GM18867 (cell line): Measurements from ENCODE around the gene NAV2.

Experiments used
- ATAC-seq: cut with Tn5 transposase; IDR thresholded peaks from one replicate; pipeline ENCODE4 v1.9.1; 2021; ENCODE audit warnings: mild to moderate bottlenecking, moderate library complexity; ENCODE audit not compliant: unreplicated experiment

Gene NAV2

DNA sequence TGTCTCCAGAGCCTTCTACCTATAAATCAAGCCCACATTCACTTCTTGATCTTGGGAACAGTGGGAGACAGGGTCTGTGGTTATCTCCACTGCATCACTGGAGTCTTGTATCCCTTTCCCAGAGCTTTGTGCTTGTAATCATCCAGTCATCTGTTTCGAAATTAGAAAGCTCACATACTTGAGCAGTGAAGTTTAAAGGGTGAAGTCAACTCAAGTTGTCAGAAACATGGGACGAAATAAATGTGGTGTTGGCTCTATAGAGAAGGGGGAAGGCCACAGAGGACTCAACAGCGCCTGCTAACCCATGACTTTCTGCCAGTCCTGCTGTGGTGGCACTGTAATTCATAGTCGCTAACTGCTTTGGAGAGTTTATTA, 250.2 kb downstream of the NAV2 start:
- ATAC-seq = no peak

DNA sequence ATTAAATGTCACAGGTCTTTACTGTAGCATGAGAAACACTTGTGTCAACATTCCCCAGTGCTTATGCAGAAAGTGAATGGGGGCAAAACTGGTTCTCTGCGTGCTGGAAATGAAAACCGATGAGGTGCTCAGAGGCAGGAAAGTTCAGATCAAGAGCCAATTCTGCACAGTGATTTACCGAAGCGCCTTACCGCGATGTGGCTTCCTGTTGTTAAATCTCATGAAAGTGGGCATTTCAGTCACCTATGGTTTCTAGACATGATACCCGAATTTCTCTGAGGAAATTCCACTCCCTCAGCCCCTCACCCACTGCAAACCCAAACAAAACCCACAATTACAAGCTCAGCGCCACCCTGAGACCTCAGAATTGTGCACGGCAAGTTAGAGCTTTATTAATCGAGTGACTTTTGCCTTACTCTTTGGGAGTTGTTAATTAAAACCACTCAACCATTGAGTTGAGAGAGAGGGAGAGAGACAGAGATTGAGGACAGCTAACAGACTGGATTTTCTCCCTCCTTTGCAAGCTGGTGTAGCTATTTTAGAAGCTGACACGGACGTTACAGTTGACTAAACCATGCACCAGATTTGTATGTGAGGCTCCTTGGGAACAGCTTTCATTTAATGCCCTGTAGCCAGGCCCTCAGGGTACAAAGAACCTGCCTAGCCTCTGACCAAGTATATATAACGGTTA, 251.2 kb downstream of the NAV2 start:
- ATAC-seq = no peak

DNA sequence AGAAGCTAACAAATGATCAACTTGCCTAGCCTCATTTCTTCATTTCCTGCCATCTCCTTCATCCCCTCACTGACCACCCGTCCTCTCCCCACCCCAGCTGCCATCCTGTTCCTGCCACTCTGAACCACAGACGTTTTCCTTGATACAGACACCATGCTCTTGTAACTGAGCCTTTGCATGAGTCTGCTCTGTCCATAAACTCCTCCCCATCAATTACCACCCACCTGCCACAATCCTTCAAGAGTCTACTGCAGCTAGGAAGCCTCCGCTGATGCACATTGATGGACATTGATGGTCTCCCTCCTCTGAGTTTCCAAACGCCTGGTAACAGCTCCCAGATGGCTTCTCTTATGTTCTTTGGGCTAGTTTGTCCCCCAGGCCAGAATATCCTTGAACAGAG, 253.8 kb downstream of the NAV2 start:
- ATAC-seq = no peak

DNA sequence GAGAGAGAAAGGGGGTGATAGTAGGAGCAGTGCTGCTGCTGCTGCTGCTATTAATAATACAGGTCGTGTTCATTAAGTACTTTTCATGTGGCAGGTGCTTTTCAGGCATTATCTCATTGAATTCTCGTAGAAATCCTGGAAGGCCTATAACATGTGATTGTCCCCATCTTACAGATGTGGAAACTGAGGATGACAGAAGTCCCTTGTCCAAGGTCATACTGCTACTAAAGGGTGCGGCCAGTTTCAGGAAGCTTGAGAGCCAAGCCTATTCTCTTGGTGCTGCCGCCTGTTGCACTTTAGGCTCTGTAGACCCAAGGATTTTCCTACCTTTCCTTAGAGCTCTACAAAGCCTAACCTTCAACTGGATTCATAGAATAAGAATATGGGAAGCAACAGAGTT, 254.3 kb downstream of the NAV2 start:
- no peak for ATAC-seq

DNA sequence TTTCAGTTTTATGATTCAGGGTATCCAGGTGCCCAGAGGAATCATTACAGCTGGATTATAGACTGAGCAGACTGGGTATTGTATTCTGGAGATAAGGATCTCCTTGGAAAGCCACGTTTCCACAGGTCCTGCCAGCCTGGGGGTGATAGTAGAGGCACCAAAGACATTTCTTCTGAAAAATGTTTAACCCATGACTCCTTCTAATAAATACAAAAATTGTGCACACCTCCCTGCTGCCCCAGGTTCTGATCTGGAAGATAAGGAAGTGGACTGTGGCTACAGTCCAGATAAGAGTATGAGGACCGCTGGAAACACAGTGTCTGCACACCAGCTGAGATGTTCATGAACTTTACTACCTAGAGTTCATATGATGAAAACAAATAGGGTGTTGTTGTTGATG, 255.2 kb downstream of the NAV2 start:
- ATAC-seq = no peak

DNA sequence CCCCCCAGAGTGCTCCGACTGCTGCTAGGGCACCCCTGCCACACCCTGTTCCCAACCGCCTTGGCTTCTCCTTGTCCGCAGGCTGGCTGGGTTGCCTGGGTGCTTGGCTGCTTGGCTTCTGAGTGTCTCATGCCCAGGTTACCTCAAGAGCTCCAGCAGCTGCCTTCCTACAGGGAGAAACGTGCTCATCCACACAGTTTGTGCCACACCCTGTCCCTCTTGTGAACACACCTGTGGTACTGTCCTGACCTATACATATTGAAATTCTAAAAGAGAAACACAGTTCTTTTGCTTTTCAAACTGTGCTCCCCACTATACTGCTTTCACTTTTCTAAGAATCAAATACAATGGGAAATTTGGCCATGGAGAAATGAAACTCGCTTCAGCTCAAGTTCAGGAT, 256.2 kb downstream of the NAV2 start:
- ATAC-seq = no peak

DNA sequence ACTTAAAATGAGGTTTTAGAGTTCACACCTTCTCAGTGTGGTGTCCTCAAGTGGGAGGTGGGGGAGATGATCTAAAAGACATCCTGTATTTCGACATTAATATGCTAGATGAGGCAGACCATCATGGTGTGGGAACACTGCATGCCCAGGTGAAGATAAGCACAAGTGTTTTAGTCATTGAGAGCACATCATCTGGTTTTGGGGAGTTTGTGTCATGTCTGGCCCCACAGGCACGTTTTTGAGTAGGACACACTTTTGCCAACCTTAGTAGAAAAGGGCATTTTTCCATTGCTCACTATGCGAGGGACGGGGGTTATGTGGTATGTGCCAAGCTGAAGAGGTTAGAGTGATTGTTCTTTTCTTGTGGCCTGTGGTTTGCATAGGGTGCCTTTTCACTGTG, 258.3 kb downstream of the NAV2 start:
- ATAC-seq = peak; percentile 38

DNA sequence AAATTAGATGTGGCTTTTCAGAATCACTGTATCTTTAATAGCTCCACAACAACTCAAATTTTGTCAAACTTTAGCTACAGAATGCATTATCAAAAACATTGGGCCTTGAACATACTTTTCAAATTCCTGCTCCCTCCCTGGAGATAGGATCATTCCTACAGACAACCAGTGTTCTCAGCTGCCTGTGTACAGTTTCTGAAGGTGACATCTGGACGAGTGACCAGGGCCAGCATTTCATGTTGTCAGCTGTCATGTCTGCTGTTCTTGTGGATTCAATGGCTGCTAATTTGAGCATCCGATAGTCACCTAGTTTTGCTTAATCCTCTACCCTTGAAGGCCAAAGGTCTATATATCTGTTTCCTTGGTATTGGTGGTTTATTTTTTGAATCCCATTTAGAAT, 259.5 kb downstream of the NAV2 start:
- no peak for ATAC-seq

DNA sequence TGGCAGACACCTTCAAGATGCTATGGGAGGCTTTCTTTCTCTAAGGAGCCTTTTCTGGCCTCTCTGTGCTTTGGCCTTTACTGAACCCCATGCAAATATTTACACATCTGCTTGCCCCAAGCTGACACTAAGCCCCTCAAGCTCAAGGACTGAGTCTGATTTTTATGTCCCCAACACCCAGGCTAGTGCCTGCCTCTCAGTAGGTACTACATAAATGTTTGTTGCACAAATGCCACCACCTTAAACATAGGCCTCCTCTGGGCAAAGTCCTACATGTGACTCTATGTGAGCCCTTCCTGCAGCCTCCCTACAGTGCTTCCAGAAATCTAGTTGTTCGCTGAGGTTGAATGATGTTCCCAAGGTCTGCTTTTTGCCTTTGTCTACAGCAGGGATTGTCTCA, 260.0 kb downstream of the NAV2 start:
- ATAC-seq = no peak

DNA sequence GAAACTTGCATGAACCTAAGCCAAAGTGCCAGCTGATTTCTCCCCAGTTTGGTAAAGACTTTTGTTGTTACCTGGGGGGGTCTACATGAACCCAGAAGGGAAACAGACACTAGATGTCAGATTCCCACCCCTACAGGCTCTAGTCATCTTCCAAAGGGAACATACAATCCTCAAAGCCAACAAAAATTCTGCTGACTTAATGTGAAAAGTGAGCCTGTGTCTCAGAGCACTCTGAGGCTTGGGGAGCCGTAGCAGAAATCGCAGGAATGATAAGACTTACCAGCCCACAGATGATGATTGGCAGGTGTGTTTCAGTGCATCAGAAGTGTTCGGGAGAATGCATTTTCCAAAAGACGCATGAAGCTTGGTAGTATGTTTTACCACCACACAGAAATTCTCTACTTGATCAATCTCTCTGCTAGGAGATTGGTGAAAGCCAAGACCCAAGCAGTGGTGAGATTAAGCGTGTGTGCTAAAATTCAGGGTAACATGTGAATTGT, 260.5 kb downstream of the NAV2 start:
- no peak for ATAC-seq

DNA sequence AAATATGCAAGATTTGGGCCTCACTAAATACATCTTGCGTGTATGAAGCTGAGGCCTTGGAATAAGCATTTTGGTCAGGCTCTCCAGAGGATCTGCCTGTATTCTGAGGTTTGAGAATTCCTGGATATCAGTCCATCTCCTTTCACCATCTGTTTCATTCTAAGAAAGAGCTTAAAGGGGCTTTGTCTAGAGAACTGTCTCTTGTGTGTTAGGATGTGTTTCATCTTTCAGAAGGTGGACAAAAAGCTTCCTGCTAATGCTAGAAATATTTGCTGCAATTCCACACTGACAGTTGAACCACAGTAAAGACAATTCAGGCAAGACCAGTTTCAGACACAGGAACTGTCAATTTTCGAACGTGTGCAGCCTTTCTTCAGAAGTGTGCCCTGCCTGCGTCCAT, 262.2 kb downstream of the NAV2 start:
- ATAC-seq = no peak

DNA sequence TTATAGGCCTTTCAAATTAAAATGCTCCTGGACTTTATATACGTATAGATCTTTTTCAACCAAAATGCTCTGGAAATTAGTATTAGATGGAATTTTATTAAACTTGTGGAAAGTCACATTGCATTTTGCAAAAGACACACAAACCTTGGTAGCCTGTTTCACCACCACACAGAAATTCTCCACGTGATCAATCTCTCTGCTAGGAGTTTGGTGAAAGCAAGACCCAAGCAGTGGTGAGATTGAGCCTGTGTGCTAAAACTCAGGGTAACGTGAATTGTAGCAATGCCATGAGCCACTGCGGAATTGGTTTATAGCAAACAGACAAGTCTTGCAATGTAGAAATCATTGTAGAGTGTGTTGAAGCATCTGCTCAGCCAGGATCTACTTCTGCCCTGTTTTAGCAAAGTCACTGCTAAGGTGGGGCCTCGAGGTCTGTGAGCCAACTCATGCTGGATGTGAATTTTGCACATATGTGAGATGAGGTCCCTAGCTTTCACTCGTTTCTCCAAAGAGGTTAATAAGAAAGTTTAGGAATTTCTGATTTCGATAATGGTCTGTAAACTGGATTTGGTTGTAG, 262.9 kb downstream of the NAV2 start:
- no peak for ATAC-seq

DNA sequence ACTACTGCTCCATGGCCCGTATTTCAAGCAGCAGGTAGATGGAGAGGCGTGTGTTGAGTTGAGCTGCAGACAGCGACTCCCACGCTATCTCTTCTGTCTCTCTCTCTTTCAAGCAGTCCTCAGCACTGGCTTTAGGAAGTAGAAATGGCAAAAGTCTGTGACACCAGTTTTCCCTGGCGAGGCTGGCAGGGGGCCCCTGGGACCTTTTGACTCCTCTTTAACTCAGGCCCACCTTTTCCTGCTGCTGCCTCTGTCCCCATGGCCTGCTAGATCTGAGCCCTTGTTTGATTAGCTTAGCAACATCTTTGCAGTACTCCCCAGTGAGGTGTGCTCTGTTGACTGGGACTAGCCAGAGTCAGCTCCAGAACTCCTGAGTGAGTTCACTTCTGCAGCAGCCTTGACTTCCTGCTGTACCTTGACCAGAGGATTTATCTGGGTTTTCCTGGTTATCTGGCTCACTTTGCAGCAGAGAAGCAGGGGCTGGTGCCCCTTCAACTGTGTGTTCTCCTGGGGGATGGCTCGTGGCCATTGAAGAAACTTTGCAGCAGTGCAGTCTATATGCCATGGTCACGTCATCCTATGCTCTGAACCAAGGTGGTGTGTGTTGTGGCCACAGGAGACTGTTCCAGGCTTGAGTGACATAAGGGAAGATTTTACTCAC, 263.8 kb downstream of the NAV2 start:
- ATAC-seq = no peak

DNA sequence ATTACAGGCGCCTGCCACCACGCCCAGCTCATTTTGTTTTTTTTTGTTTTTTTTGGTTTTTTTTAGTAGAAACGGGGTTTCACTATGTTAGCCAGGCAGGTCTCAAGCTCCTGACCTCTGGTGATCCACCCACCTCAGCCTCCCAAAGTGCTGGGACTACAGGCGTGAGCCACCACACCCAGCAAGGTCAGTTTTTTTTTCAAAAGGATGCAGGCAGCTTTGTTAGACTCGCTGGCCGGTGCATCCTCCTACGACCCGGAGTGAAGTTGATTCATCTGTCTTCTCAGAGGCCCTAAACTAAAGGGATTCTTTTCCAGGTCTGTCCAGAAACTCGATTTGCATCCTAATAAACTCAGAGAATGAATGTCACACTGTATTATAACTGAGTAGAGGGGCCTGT, 265.3 kb downstream of the NAV2 start:
- ATAC-seq = no peak

DNA sequence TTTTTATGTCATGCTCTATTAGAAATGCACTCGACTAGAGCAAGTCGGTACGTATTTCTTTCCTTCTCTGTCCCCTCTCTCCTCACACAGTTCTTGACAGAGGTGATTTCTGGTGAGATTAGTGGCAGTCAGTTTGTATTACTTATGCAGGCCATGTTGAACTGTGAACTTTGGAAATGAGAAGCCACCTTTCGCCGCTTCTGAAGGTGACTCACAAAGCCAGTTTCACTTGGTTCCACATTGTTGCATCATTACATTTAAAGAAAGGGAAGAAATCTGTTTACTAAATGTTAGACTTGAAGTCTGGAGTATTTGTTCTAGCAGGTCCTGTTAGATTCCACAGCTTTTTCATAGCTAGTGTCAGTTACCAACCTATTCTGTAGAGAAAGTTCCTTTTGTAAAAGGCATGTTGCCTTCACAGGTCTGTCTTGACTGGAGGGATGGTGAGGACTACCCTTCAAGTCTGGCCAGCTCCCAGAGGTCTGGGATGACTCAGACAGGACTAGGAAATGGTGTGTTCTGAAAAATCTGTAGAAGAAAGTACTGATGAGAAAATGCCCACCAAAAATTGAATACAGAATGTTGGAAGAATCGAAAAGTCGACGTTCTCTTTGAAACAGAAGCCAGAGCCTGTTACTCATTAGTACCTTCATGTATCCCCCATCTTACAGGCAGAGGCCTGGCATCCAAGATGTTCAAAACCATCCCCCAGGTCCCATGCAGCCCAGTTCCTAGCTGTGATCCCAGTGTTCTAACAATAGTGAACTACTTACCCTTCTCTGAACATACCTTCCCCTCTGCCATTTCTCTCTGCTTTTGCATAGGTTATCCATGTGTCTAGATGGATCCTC, 266.3 kb downstream of the NAV2 start:
- peak; percentile 71 for ATAC-seq

DNA sequence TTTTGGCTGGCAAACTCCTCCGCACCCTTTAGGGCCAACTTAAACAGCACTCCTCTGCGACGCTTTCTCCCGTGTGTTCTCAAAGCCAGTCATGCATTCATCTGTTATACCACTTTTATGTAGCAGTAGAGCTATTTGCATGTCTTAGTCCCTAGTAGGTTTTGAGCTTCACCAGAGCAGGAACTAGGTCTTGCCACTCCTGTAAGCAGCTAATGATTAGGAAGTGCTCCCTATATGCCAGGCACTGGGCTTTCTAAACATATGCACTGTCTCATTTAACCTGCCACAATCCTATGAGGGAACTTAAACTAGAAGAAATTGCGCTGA, 266.8 kb downstream of the NAV2 start:
- ATAC-seq = peak; percentile 92

DNA sequence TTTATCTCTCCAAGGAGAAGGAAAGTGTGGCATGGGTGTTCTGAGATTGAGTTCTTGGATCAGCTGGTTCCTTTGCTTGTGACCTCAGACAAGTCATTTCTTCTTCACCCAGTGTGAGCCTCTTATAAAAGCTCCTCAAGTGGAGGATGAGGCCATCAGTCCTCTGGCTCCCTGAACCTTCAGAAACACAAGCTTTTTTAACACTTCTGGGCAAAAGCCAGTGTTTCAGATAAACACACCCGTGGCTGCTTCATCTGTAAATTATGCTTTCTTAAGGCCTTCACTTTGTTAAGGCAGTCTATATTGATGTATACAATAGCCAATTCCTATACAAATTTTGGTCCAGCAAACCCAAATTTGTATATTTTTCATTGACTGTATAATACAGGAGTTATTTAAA, 267.8 kb downstream of the NAV2 start:
- ATAC-seq = no peak

DNA sequence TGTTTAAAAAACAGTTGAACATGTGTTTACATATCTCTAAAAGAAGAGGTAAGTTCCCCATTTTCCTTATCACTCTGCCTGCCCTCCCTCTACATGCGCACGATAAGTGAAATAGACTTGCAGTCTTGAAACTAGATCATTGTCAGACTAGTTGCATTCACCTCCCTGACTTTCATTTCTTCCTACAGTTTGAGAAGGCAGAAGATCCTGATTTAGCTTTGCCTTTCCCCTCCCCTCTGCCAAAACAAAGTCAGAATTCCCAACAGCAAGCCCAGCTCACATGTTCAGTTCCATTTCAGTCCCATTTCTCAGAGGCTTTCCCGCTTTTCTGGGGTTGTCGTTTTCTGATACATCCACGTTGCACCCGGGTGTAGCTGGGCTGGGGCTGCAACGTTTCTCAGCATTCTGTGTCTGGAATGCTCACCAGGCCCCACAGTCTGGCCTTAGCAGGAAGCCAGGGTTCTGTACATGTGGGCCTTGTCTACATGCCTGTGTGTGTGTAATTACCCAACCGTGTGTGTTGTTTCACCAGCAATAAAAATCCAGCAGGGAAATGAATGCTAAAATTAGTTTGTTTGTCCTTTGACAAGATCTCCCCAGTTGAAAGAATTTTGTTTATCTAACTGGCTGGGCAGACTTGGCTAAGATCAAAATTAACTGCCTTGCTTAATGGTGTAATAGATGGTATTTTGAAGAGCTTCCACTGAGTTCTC, 268.5 kb downstream of the NAV2 start:
- ATAC-seq = no peak

DNA sequence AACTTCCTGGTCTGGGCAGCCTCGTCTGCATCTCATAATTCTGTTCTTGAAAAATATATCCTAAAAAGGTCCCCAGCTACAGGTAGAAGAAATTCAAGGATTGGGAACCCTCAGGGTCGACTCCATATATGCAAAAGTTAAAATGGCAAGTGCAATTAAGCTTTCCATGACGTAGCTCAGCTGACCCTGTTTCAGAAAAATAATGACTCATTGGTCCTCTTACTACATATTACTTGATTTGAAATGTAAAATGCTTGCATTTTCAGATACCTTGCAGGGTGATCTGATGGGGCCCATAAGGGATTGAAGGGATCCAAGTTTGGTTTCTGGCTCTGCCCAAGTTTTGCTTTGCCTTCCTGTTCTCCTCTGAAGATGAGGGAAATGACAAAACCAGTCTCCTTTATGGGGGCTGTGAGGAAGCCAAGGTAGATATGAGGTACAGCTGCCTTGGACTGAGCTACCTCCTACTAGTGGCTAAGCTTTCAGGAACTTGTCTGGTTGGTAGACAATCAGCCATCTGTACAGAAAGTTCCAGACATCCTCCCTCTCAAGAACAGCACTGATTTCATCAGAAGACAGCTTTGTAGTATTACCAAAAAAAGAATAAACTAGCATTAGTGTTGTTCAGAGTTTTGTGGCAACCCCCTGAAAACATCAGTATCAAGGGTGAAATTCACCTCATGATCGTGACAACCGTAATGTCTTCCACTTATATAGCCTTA, 270.3 kb downstream of the NAV2 start:
- no peak for ATAC-seq

DNA sequence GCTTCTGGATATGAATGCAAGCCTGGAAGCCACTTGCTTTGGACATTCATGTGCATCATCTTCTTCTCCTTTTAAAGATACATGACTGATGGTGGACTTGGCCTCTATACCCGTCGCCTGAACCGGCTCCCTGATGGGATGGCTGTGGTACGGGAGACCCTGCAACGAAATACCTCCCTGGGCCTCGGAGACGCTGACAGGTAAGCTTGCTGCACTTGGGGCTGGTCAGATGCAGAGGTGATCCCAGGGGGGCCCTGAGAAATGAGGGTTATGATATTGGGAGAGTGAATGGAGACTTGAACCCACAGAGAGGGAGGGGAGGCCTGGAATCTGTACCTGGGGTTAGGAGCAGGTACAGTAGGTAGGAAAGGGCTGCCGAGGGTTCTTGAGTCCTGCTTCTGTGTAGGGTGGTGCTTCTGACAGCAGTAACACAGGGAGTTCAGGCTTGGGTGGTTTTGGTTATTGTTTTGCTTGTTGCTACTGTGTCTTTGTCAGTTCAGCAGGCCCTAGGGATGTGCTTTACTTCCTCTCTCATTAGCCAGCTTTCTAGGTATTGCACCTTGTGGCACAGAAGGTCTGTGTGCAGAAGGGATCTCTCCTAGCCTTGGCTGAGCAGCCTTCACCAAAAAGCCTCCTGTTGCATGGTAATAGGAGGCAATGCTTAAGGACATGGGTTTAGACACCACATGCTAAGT, 271.6 kb downstream of the NAV2 start:
- no peak for ATAC-seq
